HG03025 (cell line): ENCODE measurements around the gene DBX1.
"Not testable (repeated sequence)": the region's sequence is repeated elsewhere in the genome, so short reads cannot be mapped to it uniquely, and the experiment has no call there.

ENCODE experiments used
- ATAC-seq: cut with Tn5 transposase; IDR thresholded peaks from one replicate; pipeline ENCODE4 v1.9.1; 2021; ENCODE audit warnings: mild to moderate bottlenecking, moderate library complexity; ENCODE audit not compliant: unreplicated experiment, low FRiP score

Gene DBX1

GRCh38 chr11:20161923-20162744 lies 1.9 kb upstream of the DBX1 start:
- ATAC-seq: no peak

DNA sequence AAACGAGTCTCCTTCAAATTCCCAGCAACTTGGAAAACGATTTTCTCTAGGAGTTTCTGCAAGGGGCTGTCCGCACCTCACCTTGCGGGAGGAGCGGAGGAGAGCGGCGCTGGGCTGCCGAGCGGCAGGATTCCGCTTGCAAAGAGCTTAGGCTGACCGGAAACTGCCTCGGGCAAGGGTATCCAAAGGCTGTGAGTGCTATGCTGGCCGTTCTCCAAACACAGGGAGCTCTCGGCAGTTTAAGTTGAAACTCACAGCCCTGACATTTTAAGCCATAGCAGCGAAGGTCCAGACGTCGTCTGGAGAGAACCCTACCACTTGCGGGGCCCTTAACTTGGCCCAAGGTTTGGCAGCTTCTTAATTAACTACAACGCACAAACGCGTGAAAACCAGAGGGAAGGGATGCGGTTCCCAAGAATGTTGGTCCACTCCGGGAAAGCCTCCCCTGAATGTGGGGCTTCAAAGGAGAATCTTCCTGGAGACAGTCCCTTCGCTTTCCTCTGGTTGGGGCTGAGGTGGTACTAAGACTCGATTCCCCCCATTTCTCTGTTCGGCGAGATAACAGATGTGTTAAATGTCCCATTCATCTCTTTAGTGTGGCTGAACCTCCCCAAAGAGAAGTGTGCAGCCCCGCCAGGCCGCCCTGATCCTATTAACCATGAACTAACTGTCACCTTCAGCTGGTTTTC lies 1.1 kb upstream of the DBX1 start:
- no peak for ATAC-seq

DNA sequence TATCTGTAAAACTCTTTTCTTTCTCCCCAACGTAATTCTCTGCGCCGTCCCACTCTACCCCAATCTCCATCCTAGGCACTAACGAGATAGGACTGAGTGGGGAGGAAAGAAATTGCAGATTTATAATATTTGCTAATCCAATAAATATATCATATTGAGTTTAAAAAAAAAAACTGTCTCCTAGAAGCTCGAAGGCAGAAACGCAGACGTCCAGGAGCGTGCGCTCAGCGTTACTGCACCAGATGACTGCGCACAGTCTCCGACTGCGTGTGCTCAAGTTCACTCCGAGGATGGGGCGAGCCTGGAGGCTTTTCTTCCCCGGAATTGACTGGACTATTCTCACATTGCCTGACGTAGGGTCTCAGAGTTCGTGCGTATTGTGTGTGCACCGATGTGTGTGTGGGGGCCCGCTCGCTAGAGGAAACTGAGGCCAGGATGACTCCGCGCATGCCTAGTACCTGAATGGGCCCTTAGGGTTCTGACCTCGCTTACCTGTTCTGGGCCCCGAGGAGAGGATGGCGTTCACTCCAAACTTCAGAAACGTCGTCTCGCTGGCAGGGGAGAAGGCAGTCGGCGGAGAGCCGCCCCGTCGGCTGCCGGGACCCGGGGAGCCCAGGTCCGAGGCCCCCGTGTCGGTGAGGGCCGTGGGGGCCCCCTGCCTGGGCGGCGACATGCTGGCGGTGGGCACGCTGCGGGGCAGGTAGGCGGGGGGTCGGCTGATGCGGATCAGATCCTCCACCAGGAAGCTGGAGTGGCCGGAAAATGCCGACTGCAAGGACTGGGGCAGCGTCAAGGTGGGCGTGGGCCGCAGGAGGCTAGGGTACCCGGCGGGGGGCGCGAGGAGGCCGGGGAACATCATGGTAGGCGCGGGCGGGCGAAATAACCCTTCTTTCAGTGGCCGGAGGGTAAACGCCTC lies 551 bp downstream of the DBX1 start:
- ATAC-seq: no peak

GRCh38 chr11:20158597-20159257 lies 1.5 kb downstream of the DBX1 start:
- ATAC-seq: no peak

DNA sequence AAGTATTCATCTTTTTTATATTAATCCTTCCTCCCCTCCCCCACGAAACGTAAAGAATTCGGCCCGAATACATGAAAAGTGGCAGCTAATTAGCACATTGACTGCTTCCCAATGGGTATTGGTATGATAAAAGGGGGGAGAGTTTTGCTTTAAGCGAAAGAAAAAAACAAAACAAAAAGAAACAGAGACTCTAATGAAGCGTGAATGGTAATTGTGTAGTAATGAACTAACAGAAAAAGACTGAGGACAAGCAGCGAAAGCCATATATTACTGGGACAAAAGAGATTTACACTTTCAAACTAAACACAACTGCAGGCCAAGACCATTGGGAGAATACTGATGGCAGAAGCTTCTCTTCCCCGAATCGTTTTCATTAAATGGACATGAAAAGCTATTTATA lies 2.5 kb downstream of the DBX1 start:
- no peak for ATAC-seq

DNA sequence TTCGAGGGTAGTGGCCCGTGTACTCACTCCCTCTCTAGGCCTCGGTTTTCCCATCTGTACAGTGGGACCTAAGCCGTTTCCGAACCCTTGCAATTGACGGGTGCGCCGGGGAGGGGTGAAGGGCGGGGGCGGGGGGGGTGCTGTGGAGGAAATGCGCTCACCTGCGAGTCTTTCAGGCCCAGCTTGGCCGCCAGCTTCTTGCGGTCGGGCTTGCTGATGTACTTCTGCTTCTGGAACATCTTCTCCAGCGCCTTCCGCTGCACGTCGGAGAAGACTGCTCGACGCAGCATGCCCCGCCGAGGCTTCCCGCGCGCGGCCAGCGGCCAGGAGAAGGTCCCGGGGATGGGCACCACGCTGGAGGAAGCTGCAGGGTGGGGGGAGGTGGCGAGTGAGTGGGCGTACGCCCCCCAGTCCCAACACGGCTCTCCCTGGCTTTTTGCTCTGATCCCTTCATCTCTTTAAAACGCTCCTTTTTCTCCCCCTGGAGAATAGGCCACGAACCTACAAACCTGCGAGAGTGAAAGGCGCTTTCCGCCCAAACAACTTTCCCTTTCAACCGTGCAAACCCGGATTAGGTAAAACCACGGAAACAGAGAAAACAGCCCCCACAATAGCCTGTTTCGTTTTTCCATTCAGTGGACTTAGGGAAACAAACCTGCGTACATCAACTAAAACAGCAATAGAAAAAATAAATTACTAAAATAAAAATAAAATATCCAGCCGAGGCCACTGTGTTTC lies 3.2 kb downstream of the DBX1 start:
- ATAC-seq: no peak

- no peak for ATAC-seq
Measured at GRCh38 chr11:20156280-20156875, 3.9 kb downstream of the DBX1 start.

DNA sequence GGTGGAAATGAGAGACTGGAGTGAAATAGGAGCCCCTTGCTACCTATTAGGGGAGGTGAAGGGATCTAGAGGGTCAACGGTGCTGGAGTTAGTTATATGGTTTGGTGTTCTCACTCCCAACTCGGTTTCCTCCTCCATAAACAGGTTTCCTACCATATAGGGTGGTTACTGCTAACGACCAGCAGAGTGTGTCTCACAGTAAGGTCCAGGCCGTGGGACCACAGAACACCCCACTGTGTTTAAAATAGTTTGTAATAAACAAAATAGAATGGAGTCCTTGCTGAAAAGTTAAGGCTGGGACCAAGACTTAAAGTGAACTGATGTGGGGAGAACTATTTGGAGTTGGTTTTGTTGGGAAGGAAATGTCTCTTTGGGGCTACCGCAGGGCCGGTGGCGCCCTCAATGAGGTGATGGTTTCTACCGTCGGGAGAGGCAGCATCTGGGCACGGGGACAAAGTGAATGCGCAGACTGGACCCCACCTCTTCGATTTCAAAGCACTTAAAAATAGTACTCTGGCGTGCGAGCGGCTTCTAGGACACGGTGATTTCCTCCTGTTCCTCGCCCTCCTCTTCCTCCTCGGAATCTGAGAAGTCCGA lies 4.5 kb downstream of the DBX1 start:
- no peak for ATAC-seq

- no peak for ATAC-seq
Measured at GRCh38 chr11:20154381-20154780, 5.9 kb downstream of the DBX1 start.

- ATAC-seq: no peak
Measured at GRCh38 chr11:20138707-20139106, 21.6 kb downstream of the DBX1 start.

- ATAC-seq: no peak
Measured at GRCh38 chr11:20137637-20138036, 22.6 kb downstream of the DBX1 start.

DNA sequence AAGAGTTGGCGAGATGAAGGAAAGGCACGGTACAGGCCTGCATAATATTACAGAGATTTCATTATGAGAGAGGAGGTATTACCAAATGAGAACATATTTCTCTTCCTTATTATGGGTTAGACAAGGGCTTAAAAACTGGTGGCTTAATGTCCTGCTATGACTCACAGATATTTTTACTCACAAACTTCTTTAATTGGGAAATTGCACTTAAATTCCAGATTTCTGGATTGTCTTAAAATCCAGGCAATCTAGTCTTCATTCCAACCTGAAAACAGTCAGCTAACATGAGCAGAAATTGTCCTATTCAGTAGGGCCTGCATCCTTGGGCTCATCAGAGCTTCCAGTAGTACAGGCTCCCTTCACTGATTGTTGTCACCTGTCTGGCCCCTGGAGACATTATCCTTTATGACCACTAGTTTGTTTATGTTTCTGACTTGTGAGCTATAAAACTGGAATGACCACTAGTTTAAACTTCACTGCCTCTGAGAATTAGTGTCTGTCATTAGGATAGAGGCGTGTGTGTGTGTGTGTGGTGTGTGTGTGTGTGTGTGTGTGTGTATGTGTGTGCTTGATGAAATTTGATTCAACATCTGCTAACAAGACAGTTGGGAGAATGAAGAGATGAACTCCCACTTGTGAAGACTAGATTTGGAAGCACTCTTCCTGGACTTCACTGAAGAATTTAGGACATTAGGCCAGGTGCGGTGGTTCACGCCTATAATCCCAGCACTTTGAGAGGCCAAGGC lies 25.1 kb downstream of the DBX1 start:
- no peak for ATAC-seq

DNA sequence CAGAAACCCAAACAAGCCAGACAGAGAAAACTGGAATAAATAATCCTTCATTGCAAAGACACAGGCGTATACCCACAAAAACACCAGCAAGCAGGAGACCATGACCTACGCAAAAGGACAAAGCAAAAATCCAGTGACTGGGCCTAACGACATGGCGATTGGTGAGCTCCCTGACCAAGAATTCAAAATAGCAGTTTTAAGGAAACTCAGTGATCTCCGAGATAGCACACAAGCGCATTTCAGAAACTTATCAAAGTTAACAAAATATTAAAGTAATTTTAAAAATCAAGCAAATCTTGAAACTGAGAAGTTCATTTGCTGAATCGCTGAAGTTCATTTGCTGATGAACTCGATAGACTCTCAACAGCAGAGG lies 27.6 kb downstream of the DBX1 start:
- ATAC-seq: no peak

DNA sequence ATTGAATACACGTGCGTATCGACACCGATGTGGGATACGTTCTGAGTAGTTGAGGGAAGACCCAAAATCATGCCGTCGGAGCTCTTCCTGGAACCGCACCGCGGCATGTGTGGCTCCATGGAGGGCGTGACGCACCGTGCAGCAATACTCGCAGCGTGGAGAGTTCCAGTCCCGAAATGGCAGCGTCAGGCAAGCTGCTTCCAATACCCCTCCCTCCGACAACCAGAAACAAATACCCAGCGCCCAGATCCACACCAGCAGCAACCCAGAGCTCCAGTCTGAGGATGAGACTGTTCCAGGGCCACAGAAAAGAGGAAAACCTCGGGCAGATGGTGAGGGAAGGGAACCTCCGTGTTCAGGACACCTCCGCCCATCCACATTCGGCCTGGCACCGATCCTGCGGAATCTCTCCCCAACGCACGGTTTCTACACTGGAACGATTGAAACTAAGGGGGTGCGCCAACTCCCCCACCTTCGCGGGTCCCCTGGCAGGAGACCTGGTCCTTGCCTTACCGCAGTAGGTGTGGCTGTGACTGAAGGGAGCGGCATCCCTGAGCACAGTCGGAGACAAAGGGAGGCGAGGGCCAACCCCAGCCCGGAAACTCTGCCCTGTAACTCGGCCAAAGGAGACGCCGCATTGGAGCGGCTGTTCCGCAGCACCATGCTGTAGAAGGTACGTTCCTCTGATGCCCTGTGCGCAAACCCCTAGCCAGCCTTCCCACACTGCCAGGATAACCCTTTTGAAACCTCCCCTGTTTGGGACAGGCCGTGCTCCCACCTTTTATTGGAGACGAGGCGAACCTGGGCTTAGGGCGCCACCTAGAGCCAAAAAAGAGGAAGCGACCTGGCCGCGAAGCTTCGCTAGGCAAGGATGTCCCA lies 28.2 kb downstream of the DBX1 start:
- ATAC-seq: no peak

- ATAC-seq: no peak
Measured at GRCh38 chr11:20129665-20130064, 30.6 kb downstream of the DBX1 start.

- ATAC-seq: not testable (repeated sequence)
Measured at GRCh38 chr11:20128528-20128825, 31.8 kb downstream of the DBX1 start.

DNA sequence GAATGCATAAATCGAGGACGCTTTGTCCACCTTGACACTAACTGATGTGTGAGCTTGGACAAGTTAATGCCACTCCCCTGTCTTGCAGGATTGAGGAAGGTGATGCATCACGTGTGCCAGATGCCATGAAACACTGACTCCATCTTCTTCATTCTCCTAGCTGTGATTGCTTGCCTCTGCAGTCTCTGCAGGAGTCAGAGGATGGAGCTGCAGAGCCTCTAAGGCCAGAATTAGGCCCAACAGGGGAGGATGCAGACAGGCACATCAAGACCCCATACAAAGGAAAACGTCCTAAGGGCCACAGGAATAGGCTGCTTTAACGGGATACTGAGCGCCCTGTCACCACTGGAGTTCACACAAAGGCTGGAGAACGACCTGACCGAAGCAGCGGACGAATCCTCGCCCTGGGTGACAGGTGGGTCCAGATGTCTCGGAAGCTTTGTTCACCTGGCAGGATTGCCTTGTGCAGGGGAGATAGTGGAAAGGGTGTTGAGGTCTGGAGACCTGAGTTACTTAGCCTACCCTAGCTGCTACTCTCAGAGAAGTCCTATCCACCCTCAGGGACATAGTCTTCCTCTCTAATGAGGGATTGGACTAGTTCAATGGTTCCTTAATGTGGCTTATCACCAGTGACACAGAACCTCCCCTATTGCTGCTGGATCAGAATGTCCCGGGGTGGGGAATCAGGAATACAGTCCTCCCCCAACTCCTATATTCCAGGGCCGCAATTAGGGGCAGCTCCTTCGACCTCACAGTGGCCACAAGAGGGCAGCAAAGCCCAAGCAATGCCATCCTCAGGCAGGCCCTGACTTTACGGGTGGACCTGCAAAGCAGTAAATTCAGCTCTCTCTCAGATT lies 32.4 kb downstream of the DBX1 start:
- ATAC-seq: no peak
